GM12872 (cell line): ENCODE results near the gene PLB1.

Experiments
- TF ChIP-seq, protein P1 (sequence below): IDR thresholded peaks from 3 replicates; pipeline ENCODE4 v1.5.1; 2011; ENCODE audit warnings: low read depth, mild to moderate bottlenecking, low read length, moderate library complexity; ENCODE audit not compliant: insufficient read depth

PLB1 gene

DNA sequence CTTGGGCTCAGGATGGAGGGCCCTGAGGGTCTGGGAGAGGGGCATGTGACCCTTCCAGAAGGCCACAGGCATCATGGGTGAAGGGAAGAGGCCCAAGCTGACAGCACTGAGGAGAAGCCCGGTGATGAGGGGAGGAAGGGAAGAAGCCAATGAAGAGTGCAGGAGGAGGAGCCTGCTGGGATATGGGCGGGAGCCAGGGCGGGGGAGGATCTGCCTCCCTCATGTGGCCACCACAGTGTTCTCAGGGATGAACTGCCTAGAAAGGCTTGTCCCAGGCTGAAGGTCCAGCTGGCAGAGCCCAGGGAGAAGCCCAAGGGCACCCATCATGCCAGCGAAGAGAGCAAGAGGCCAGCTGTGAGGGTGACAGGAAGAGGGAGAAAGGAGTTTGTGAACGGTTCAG, 24.6 kb upstream of the PLB1 start:
- TF ChIP-seq, protein P1, sequence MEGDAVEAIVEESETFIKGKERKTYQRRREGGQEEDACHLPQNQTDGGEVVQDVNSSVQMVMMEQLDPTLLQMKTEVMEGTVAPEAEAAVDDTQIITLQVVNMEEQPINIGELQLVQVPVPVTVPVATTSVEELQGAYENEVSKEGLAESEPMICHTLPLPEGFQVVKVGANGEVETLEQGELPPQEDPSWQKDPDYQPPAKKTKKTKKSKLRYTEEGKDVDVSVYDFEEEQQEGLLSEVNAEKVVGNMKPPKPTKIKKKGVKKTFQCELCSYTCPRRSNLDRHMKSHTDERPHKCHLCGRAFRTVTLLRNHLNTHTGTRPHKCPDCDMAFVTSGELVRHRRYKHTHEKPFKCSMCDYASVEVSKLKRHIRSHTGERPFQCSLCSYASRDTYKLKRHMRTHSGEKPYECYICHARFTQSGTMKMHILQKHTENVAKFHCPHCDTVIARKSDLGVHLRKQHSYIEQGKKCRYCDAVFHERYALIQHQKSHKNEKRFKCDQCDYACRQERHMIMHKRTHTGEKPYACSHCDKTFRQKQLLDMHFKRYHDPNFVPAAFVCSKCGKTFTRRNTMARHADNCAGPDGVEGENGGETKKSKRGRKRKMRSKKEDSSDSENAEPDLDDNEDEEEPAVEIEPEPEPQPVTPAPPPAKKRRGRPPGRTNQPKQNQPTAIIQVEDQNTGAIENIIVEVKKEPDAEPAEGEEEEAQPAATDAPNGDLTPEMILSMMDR: no peak

DNA sequence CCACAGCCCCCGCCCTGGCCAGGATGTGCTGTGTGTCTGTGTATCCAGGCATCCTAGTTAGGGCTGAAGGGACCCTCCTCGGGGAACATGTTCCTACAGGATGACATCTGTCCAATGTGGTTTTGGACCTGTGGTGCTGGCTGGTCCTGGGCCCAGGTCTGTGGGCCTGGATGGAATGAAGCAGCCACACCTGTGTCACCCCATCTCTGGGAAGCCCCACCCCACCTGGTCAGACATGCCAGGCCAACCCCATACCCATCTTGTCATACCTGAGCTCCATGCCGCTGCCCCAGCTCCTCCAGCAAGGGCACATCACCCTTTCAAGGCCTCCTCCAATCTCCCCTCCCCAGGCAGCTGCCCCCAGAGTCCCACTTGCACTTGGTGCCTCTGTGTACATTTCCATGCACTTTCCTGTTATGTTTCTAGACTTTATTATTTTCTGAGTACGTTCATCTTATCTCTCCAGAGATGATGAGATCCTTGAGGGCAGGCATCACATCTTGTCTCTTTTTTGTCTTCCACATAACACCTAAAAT, 24.1 kb upstream of the PLB1 start:
- TF ChIP-seq, protein P1: no peak

- TF ChIP-seq, protein P1: no peak
Observed at GRCh38 chr2:28475088-28475595, 20.7 kb upstream of the PLB1 start.

DNA sequence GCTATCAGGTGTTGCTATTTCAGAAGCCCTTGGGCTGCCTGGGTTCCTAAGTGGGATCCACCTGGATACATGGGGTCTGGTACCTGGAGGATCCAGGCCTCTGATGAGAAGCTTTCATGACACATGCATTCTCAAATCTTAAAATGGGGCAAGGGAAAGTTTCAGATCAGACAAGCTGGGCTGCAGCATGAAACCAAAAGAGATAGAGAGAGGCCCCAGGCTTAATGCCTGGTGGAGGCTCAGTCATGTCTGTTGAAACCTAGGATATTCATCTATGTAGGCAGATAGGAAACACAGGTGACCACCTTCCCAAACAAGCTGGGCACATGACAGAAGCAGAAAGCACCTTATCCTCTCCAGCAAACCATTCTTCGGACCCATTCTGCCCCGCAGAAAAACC, 18.8 kb upstream of the PLB1 start:
- TF ChIP-seq, protein P1: no peak

DNA sequence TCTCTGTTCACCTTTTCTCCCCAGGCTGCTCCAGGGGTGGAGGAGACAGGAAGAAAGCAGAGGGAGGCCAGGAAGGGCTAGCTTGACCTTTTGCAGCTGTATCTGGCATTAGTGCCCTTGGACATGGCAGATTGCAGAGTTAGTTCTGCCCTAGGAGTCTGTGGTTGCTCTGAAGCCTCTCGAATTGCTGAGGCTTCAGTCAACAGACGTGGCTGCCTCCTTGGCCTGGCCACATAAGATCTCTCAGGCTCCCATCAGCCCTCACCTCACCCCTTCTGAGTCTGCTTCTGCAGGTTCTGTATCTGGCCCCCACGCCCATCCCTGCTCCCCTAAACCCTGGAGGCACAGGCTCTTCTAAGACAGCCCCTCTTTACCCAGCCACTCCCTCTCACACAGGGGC, 18.2 kb upstream of the PLB1 start:
- TF ChIP-seq, protein P1: no peak

DNA sequence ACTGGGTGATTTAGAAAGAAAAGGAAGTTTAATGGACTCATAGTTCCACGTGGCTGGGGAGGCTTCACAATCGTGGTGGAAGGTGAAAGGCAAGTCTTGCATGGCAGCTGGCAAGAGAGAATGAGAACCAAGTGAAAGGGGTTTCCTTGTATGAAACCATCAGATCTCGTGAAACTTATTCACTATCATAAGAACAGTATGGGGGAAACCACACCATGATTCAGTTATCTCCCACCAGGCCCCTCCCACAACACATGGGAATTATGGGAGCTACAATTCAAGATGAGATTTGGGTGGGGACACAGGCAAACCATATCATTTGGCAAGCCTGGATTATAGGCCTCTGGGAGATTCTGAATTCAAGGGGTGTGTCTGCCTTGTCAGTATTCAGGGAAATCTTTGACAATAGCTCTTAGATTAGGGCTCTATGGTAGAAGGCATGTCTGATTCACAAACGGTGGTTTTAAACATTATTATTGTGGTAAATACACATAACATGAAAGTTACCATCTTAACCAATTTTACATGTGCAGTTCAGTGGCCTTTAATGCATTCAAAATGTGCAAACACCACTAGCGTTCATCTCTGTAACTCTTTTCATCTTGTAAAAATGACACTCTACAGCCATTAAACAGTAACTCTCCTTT, 15.3 kb upstream of the PLB1 start:
- TF ChIP-seq, protein P1: no peak

- TF ChIP-seq, protein P1: no peak
Observed at GRCh38 chr2:28481905-28482304, 14.0 kb upstream of the PLB1 start.
